HG02759 (cell line): ENCODE measurements around the gene STK25.

Experiments used
- ATAC-seq: cut with Tn5 transposase; IDR thresholded peaks from one replicate; pipeline ENCODE4 v1.9.1; 2021; ENCODE audit warnings: mild to moderate bottlenecking, moderate library complexity; ENCODE audit not compliant: unreplicated experiment

The STK25 gene

GRCh38 chr2:241496003-241496707, 12.2 kb downstream of the STK25 start:
- no peak for ATAC-seq

GRCh38 chr2:241495172-241496002, 13.0 kb downstream of the STK25 start:
- ATAC-seq: no peak

GRCh38 chr2:241494311-241494908, 14.0 kb downstream of the STK25 start:
- ATAC-seq: no peak

GRCh38 chr2:241493092-241493491, 15.3 kb downstream of the STK25 start:
- no peak for ATAC-seq

- ATAC-seq: no peak
Measured at GRCh38 chr2:241492174-241492565, 16.2 kb downstream of the STK25 start.

GRCh38 chr2:241491549-241492173, 16.7 kb downstream of the STK25 start:
- ATAC-seq: no peak

GRCh38 chr2:241490825-241491506, 17.4 kb downstream of the STK25 start:
- no peak for ATAC-seq

GRCh38 chr2:241489733-241490680, 18.4 kb downstream of the STK25 start:
- ATAC-seq: no peak

GRCh38 chr2:241489088-241489487, 19.3 kb downstream of the STK25 start:
- no peak for ATAC-seq

GRCh38 chr2:241485172-241485911, 23.0 kb downstream of the STK25 start:
- ATAC-seq: no peak

GRCh38 chr2:241483305-241483704, 25.1 kb downstream of the STK25 start:
- ATAC-seq: no peak

GRCh38 chr2:241482126-241482955, 26.0 kb downstream of the STK25 start:
- ATAC-seq: no peak

- no peak for ATAC-seq
Measured at GRCh38 chr2:241481687-241482086, 26.7 kb downstream of the STK25 start.

GRCh38 chr2:241479026-241479898, 29.1 kb downstream of the STK25 start:
- no peak for ATAC-seq

GRCh38 chr2:241478166-241478565, 30.2 kb downstream of the STK25 start:
- no peak for ATAC-seq

GRCh38 chr2:241475267-241475666, 33.1 kb downstream of the STK25 start:
- ATAC-seq: no peak

GRCh38 chr2:241473399-241473798, 35.0 kb downstream of the STK25 start:
- ATAC-seq: no peak
